H9 (cell line): Measurements from ENCODE around the gene DCP1B. TPM values are rescaled to one million over a fixed set of nuclear protein-coding genes. Genes with fewer than 3 reads are reported as not detected.

Experiments
- DNase-seq: peaks from one replicate; pipeline ENCODE4 v3.0.0-alpha.2; 2017
- H2AFZ ChIP-seq: one replicate; pipeline ENCODE4 v1.6.1; 2013; ENCODE audit warnings: mild to moderate bottlenecking, low read length, control low read depth, moderate library complexity
- H2AK5ac ChIP-seq: 2 replicates; pipeline ENCODE4 v1.6.1; 2013; ENCODE audit warnings: low read length, control low read depth, mixed read lengths; ENCODE audit not compliant: insufficient read length
- H2BK120ac ChIP-seq: one replicate; pipeline ENCODE4 v1.6.1; 2013; ENCODE audit warnings: low read depth, mild to moderate bottlenecking, low read length, control low read depth, inconsistent platforms; ENCODE audit not compliant: poor library complexity, severe bottlenecking
- H2BK12ac ChIP-seq: 2 replicates; pipeline ENCODE4 v1.6.1; 2013; ENCODE audit warnings: low read length, control low read depth, mixed read lengths, low read depth; ENCODE audit not compliant: insufficient read length
- H2BK15ac ChIP-seq: 2 replicates; pipeline ENCODE4 v1.6.1; 2013; ENCODE audit warnings: low read depth, low read length, control low read depth
- H2BK20ac ChIP-seq: one replicate; pipeline ENCODE4 v1.6.1; 2013; ENCODE audit warnings: low read depth, mild to moderate bottlenecking, low read length, control low read depth, inconsistent platforms; ENCODE audit not compliant: poor library complexity, severe bottlenecking
- H2BK5ac ChIP-seq: 2 replicates; pipeline ENCODE4 v1.6.1; 2013; ENCODE audit warnings: low read length, control low read depth, mixed read lengths; ENCODE audit not compliant: insufficient read length
- H3K14ac ChIP-seq: 2 replicates; pipeline ENCODE4 v1.6.1; 2013; ENCODE audit warnings: low read length, control low read depth; ENCODE audit not compliant: insufficient read depth
- H3K18ac ChIP-seq: 2 replicates; pipeline ENCODE4 v1.6.1; 2013; ENCODE audit warnings: low read depth, mild to moderate bottlenecking, mixed read lengths, low read length, control low read depth; ENCODE audit not compliant: insufficient read length
- H3K23ac ChIP-seq: 2 replicates; pipeline ENCODE4 v1.6.1; 2013; ENCODE audit warnings: low read length, control low read depth, mixed read lengths, low read depth; ENCODE audit not compliant: insufficient read length
- H3K23me2 ChIP-seq: 2 replicates; pipeline ENCODE4 v1.6.1; 2013; ENCODE audit warnings: low read depth, mild to moderate bottlenecking, mixed read lengths, low read length, control low read depth; ENCODE audit not compliant: insufficient read length, poor library complexity, severe bottlenecking
- H3K27ac ChIP-seq: 2 replicates; pipeline ENCODE4 v1.5.1; 2013; ENCODE audit warnings: low read length, control low read depth, mixed read lengths, low read depth; ENCODE audit not compliant: insufficient read length
- H3K27me3 ChIP-seq: 2 replicates; pipeline ENCODE4 v1.6.1; 2013; ENCODE audit warnings: low read length, control low read depth, inconsistent platforms; ENCODE audit not compliant: insufficient read depth
- H3K4ac ChIP-seq: 2 replicates; pipeline ENCODE4 v1.6.1; 2013; ENCODE audit warnings: low read depth, mild to moderate bottlenecking, control low read depth, inconsistent platforms, low read length, moderate library complexity
- H3K4me1 ChIP-seq: 2 replicates; pipeline ENCODE4 v1.6.1; 2013; ENCODE audit warnings: low read length, control low read depth, inconsistent platforms; ENCODE audit not compliant: insufficient read depth
- H3K4me2 ChIP-seq: 2 replicates; pipeline ENCODE4 v1.6.1; 2013; ENCODE audit warnings: low read length, control low read depth, mixed read lengths; ENCODE audit not compliant: insufficient read length, insufficient read depth
- H3K56ac ChIP-seq: 2 replicates; pipeline ENCODE4 v1.6.1; 2013; ENCODE audit warnings: low read depth, mild to moderate bottlenecking, mixed read lengths, low read length, control low read depth; ENCODE audit not compliant: insufficient read length
- H3K79me1 ChIP-seq: 2 replicates; pipeline ENCODE4 v1.6.1; 2013; ENCODE audit warnings: low read depth, mild to moderate bottlenecking, moderate library complexity, low read length, control low read depth, inconsistent platforms; ENCODE audit not compliant: insufficient read depth, poor library complexity, severe bottlenecking
- H3K79me2 ChIP-seq: 2 replicates; pipeline ENCODE4 v1.6.1; 2013; ENCODE audit warnings: low read length, control low read depth, inconsistent platforms; ENCODE audit not compliant: insufficient read depth
- H3K9ac ChIP-seq: 2 replicates; pipeline ENCODE4 v1.6.1; 2013; ENCODE audit warnings: low read length, control low read depth, mixed read lengths; ENCODE audit not compliant: insufficient read length; ENCODE audit errors: extremely low read depth
- H3K9me3 ChIP-seq: one replicate; pipeline ENCODE4 v1.6.1; 2013; ENCODE audit warnings: low read depth, low read length, inconsistent platforms; ENCODE audit not compliant: control insufficient read depth
- H3T11ph ChIP-seq: one replicate; pipeline ENCODE4 v1.6.1; 2013; ENCODE audit warnings: mild to moderate bottlenecking, low read length, control low read depth, inconsistent platforms
- H4K20me1 ChIP-seq: one replicate; pipeline ENCODE4 v1.6.1; 2013; ENCODE audit not compliant: control insufficient read depth, insufficient read length, insufficient read depth
- H4K5ac ChIP-seq: 2 replicates; pipeline ENCODE4 v1.6.1; 2013; ENCODE audit warnings: low read depth, mild to moderate bottlenecking, mixed read lengths, low read length, control low read depth; ENCODE audit not compliant: insufficient read length
- H4K8ac ChIP-seq: replicated peaks from 2 replicates; pipeline ENCODE4 v1.6.1; 2013; ENCODE audit warnings: low read length, control low read depth, mixed read lengths, low read depth; ENCODE audit not compliant: insufficient read length
- H4K91ac ChIP-seq: 2 replicates; pipeline ENCODE4 v1.6.1; 2013; ENCODE audit warnings: low read depth, mild to moderate bottlenecking, moderate library complexity, mixed read lengths, low read length, control low read depth; ENCODE audit not compliant: insufficient read length
- H3K27ac Mint-ChIP-seq, 3 experiments: 2 replicates in 2 of 3; 3 replicates in 1 of 3; pipeline ENCODE4 v1.8.0; 2020 to 2021; ENCODE audit warnings: mixed read lengths in 3 of 3, mild to moderate bottlenecking in 1 of 3, moderate library complexity in 1 of 3
- H3K27me3 Mint-ChIP-seq: 2 replicates; pipeline ENCODE4 v1.8.0; 2021; ENCODE audit warnings: low read depth, mild to moderate bottlenecking, moderate library complexity, mixed read lengths
- H3K36me3 Mint-ChIP-seq, 3 experiments: 2 replicates in 2 of 3; 3 replicates in 1 of 3; pipeline ENCODE4 v1.8.0; 2020 to 2021; ENCODE audit warnings: low read depth in 3 of 3, mixed read lengths in 3 of 3; ENCODE audit not compliant: insufficient read depth in 1 of 3
- H3K4me1 Mint-ChIP-seq, 2 experiments: 2 replicates each; pipeline ENCODE4 v1.8.0; 2020; ENCODE audit warnings: mixed read lengths in 2 of 2
- H3K4me3 Mint-ChIP-seq, 2 experiments: 2 replicates in 1 of 2; 3 replicates in 1 of 2; pipeline ENCODE4 v1.8.0; 2020 to 2021; ENCODE audit warnings: mild to moderate bottlenecking in 2 of 2, mixed read lengths in 2 of 2, moderate library complexity in 1 of 2
- H3K9me3 Mint-ChIP-seq, 2 experiments: 2 replicates in 1 of 2; 3 replicates in 1 of 2; pipeline ENCODE4 v1.8.0; 2020; ENCODE audit warnings: mild to moderate bottlenecking in 2 of 2, mixed read lengths in 2 of 2, moderate library complexity in 1 of 2
- CTCF ChIP-seq: fragments of 200-600 bp; sonication (generic); conservative IDR thresholded peaks from 3 replicates; pipeline ENCODE4 v1.8.0; 2021; ENCODE audit warnings: antibody characterized with exemption, mild to moderate bottlenecking
- WGBS: extraction: QIAGEN DNeasy Blood & Tissue Kit; methylation state at CpG from one replicate; pipeline ENCODE4 v1.1.7; 2013; ENCODE audit warnings: missing lambda C conversion rate, low lambda C conversion rate, mixed read lengths; ENCODE audit not compliant: insufficient read length; ENCODE audit errors: extremely low coverage; 5-methylcytosine and 5-hydroxymethylcytosine counted together
- total RNA-seq: library from RNA; stranded (reverse); gene quantifications from 2 replicates; pipeline ENCODE4 v1.2.1, GENCODE V29; 2021

DCP1B gene
- total RNA-seq, 1 experiment from 2014 or later, result 11.2 TPM

- H3K9me3 ChIP-seq, result no peaks in the 10 kb centered on the region
- H3K27me3 Mint-ChIP-seq, result no peaks in the 10 kb centered on the region
- no peak overlapping the region for H3K4ac ChIP-seq
- H3K27ac Mint-ChIP-seq, result peak overlapping the region in 1 of 3 experiments; percentile 27; a peak in 2 of 7 replicates
- H4K8ac ChIP-seq, result no peak overlapping the region
- H2BK5ac ChIP-seq, result no peak overlapping the region
- H3K4me2 ChIP-seq, result no peak overlapping the region
- no CpG with 5 or more reads among the region's 3 CpGs for WGBS
- DNase-seq, result no peak
- no peak overlapping the region for H2BK15ac ChIP-seq
- H2AFZ ChIP-seq, result no peak overlapping the region
- H3K4me3 Mint-ChIP-seq, result no peak overlapping the region
- H3K79me1 ChIP-seq, result peaks cover 3% of the 10 kb centered on the region
- H3K23me2 ChIP-seq, result peaks cover 3% of the 10 kb centered on the region
- H3K18ac ChIP-seq, result no peak overlapping the region
- no peaks in the 10 kb centered on the region; the same call in 1 of the 2 replicates for H3K27me3 ChIP-seq
- TF ChIP-seq CTCF, result no peak
- no peaks in the 10 kb centered on the region for H3K9me3 Mint-ChIP-seq
- H3K79me2 ChIP-seq, result no peaks in the 10 kb centered on the region
- H3K36me3 Mint-ChIP-seq, result peaks cover 0 to 7% (median 7%) of the 10 kb centered on the region in 3 experiments; a peak in 3 of 7 replicates
- H3K23ac ChIP-seq, result no peak overlapping the region
- peaks cover 0 to 7% of the 10 kb centered on the region in 2 experiments; a peak in 3 of 4 replicates for H3K4me1 Mint-ChIP-seq
- no peak overlapping the region for H2BK120ac ChIP-seq
- no peak overlapping the region for H4K5ac ChIP-seq
- H4K20me1 ChIP-seq, result no peaks in the 10 kb centered on the region
- no peak overlapping the region for H3K27ac ChIP-seq
- no peak overlapping the region for H3T11ph ChIP-seq
- H2BK12ac ChIP-seq, result no peak overlapping the region
- H2BK20ac ChIP-seq, result no peak overlapping the region
- H3K9ac ChIP-seq, result no peak overlapping the region
- H3K14ac ChIP-seq, result no peak overlapping the region
- no peak overlapping the region for H4K91ac ChIP-seq
- no peak overlapping the region for H2AK5ac ChIP-seq
- H3K4me1 ChIP-seq, result no peaks in the 10 kb centered on the region; the same call in 1 of the 2 replicates
- no peak overlapping the region for H3K56ac ChIP-seq
Observed at GRCh38 chr12:1970331-1970900, 33.8 kb downstream of the DCP1B start.
